Subcutaneous adipose tissue (tissue), 4 donors: ENCODE results near the gene CTNNB1. TPM values are rescaled to one million over a fixed set of nuclear protein-coding genes. Genes with fewer than 3 reads are reported as not detected.

Source experiments
- total RNA-seq, 4 donors: library from RNA; depleted of rRNA; stranded (reverse); fragments of >200 nt; gene quantifications; one replicate each; pipeline ENCODE4 v1.1.0, GENCODE V29; 2016
- TF ChIP-seq, protein P1 (sequence below): fragments of 450-650 bp; IDR thresholded peaks from one replicate; pipeline ENCODE4 v1.5.1; 2016; ENCODE audit warnings: low read depth, mild to moderate bottlenecking, control low read depth, antibody characterized with exemption, moderate library complexity

The CTNNB1 gene
- total RNA-seq, 4 donors from 2014 or later, result 234 to 450 (median 389) TPM

- TF ChIP-seq, protein P1, sequence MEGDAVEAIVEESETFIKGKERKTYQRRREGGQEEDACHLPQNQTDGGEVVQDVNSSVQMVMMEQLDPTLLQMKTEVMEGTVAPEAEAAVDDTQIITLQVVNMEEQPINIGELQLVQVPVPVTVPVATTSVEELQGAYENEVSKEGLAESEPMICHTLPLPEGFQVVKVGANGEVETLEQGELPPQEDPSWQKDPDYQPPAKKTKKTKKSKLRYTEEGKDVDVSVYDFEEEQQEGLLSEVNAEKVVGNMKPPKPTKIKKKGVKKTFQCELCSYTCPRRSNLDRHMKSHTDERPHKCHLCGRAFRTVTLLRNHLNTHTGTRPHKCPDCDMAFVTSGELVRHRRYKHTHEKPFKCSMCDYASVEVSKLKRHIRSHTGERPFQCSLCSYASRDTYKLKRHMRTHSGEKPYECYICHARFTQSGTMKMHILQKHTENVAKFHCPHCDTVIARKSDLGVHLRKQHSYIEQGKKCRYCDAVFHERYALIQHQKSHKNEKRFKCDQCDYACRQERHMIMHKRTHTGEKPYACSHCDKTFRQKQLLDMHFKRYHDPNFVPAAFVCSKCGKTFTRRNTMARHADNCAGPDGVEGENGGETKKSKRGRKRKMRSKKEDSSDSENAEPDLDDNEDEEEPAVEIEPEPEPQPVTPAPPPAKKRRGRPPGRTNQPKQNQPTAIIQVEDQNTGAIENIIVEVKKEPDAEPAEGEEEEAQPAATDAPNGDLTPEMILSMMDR, result no peak
Observed at GRCh38 chr3:41260063-41260450, 60.8 kb downstream of the CTNNB1 start.

- TF ChIP-seq, protein P1, result no peak
Observed at GRCh38 chr3:41265011-41265545, 65.8 kb downstream of the CTNNB1 start.

DNA sequence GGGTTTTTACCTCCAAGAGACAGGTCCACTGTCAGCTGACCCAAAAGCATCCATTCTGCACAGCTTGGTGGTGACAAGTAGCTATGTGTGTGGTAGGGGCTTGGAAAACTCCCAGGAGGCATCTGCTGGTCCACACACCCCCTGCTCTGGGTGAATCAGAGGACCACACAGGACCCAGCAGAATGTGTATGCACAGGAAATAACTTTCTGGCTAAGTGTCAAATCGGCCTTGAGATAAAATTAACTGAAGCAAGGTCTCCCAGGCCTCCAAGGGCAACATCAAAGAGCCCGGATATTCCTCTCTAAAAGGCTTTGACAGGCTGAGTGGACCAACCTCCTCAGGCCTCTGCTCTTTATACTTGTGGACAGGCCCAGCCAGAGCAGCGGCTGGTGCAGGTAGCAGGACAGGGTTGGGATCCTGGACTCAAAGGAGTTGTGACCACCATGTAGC is 66.5 kb downstream of the CTNNB1 start:
- TF ChIP-seq, protein P1, result no peak

GRCh38 chr3:41267975-41268640 is 68.8 kb downstream of the CTNNB1 start:
- TF ChIP-seq, protein P1, result no peak

DNA sequence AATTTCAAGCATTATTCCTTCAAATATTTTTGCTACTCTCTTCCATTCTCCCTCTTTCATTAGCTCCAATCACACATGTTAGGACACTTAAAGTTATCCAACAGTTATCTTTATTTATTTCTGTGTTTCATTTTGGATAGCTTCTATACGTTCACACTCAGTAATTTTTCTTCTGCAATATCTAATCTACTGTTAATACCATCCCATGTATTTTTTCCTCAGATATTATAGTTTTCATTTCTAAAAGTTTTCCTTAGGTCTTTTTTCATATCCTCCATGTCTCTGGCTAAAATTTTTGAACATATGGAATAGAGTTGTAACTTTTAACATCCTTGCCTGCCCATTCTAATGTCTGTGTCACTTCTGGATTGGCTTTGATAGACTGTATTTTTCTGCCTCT is 73.4 kb downstream of the CTNNB1 start:
- TF ChIP-seq, protein P1, result no peak

- TF ChIP-seq, protein P1, result no peak
Observed at GRCh38 chr3:41274944-41275668, 75.8 kb downstream of the CTNNB1 start.

DNA sequence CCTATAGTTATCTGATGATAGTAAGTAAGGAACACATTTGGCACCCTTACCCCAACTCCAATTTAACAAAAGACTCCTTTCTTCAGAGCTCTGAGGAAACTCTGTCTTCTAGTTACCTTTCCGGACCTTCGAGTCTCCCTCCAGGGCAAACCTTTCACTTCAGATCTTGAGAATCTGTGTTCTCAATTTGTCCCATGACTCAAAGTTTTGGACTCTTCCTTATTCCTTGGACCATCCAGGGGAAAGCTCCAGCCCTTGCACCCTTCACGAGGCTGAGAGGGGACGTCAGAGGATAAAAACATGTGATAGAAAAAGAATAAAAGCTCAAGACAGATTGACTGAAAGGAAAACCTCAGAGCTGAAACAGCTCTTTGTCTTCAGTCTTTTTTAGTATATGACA is 76.9 kb downstream of the CTNNB1 start:
- TF ChIP-seq, protein P1, result no peak
